Natural killer cell (primary cell): Measurements from ENCODE around the gene TGFBR3. TPM values are rescaled to one million over a fixed set of nuclear protein-coding genes. Genes with fewer than 3 reads are reported as not detected.

Experiments
- ATAC-seq, 3 donors: fragments of 150-1000 bp in 2 of 3; fragments of 200-7000 bp in 1 of 3; cut with Tn5 transposase; 1 replicate in 1 of 3; 2 replicates in 2 of 3; pipeline ENCODE4 v1.10.0; 2021; ENCODE audit warnings: mild to moderate bottlenecking in 2 of 3, moderate library complexity in 2 of 3
- DNase-seq, 2 donors: peaks; one replicate each; pipeline versions ENCODE4 v3.0.0 to v3.0.0-alpha.2; 2013 to 2021; ENCODE audit warnings: mixed read lengths in 1 of 2
- H3K27ac ChIP-seq: one replicate; pipeline ENCODE4 v1.5.1; 2013; ENCODE audit warnings: mild to moderate bottlenecking, low read length
- H3K27me3 ChIP-seq: one replicate; pipeline ENCODE4 v1.6.1; 2013; ENCODE audit warnings: low read length; ENCODE audit not compliant: control insufficient read depth, insufficient read depth
- H3K36me3 ChIP-seq: one replicate; pipeline ENCODE4 v1.6.1; 2013; ENCODE audit warnings: low read length; ENCODE audit not compliant: control insufficient read depth, insufficient read depth
- H3K4me1 ChIP-seq: one replicate; pipeline ENCODE4 v1.6.1; 2013; ENCODE audit warnings: low read length; ENCODE audit not compliant: control insufficient read depth, insufficient read depth
- H3K4me3 ChIP-seq: one replicate; pipeline ENCODE4 v1.5.1; 2013; ENCODE audit warnings: low read length
- H3K9me3 ChIP-seq: one replicate; pipeline ENCODE4 v1.6.1; 2013; ENCODE audit warnings: low read length; ENCODE audit not compliant: control insufficient read depth, insufficient read depth
- H3K27ac Mint-ChIP-seq, 2 donors: one replicate each; pipeline ENCODE4 v1.8.0; 2022; ENCODE audit warnings: mild to moderate bottlenecking in 2 of 2, mixed read lengths in 2 of 2, moderate library complexity in 1 of 2
- H3K27me3 Mint-ChIP-seq, 2 donors: one replicate each; pipeline ENCODE4 v1.8.0; 2022; ENCODE audit warnings: low read depth in 2 of 2, mixed read lengths in 2 of 2
- H3K36me3 Mint-ChIP-seq: one replicate; pipeline ENCODE4 v1.8.0; 2022; ENCODE audit warnings: mixed read lengths
- H3K4me1 Mint-ChIP-seq, 2 donors: one replicate each; pipeline ENCODE4 v1.8.0; 2022; ENCODE audit warnings: mixed read lengths in 2 of 2
- H3K4me3 Mint-ChIP-seq: one replicate; pipeline ENCODE4 v1.8.0; 2022; ENCODE audit warnings: mild to moderate bottlenecking, moderate library complexity, mixed read lengths
- H3K9me3 Mint-ChIP-seq, 2 donors: one replicate each; pipeline ENCODE4 v1.8.0; 2022; ENCODE audit warnings: mixed read lengths in 2 of 2
- WGBS: methylation state at CpG from one replicate; pipeline ENCODE4 v1.1.7; 2013; ENCODE audit warnings: missing lambda C conversion rate; ENCODE audit not compliant: insufficient coverage; 5-methylcytosine and 5-hydroxymethylcytosine counted together
- intact Hi-C: fragments of 100-400 bp; cut with micrococcal nuclease; formaldehyde crosslinking; loops from one replicate; pipeline ENCODE4 v1.14.2; 2022
- total RNA-seq, 4 donors: library from RNA; stranded (reverse); fragments of 120-200 nt in 1 of 4; gene quantifications; one replicate each; pipeline versions ENCODE4 v1.2.3 to v1.2.4, GENCODE V29; 2013 to 2022
- TF ChIP-seq, protein P1 (sequence below): fragments of 200-600 bp; IDR thresholded peaks from one replicate; pipeline ENCODE4 v1.8.0; 2022; ENCODE audit warnings: antibody characterized with exemption

The TGFBR3 gene
- total RNA-seq, 3 donors from 2014 or later (not counting 1 experiment from before 2014, with no cell fraction given) = 225 to 274 (median 243) TPM

DNA sequence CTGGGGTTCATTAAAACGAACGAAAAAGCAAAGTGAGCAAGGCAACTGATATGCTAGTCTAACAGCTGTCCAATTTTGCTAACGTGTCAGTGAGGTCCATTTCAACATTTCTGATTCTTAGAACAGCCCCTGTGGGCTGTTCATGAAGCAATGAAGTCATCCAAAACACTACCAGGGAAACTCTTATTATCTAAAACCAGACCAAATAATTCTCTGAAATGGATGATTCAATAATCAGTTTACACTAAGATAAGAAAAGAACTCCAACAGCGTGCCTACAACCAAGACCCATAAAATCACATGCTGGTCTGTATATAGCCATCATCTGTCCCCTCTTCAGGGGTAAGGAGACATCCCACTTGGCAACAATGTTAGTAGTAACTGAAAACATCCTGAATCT lies 122.7 kb downstream of the TGFBR3 start:
- ATAC-seq = no peak
- intact Hi-C loops = no loop called here
- H3K36me3 Mint-ChIP-seq = peaks cover 21% of the 10 kb centered on the region
- H3K4me1 Mint-ChIP-seq = peaks cover 83 to 87% of the 10 kb centered on the region in 2 donors
- H3K27ac Mint-ChIP-seq = peak overlapping the region; percentile 86 to 87
- WGBS = 78% methylated on average over 4 of the region's 4 CpGs
- no peak for DNase-seq
- Histone ChIP-seq H3K4me1 (peaks cover 18% of the 10 kb centered on the region), H3K36me3 (peaks cover 25% of the 10 kb centered on the region), H3K27ac (no peak overlapping the region), H3K9me3 (no peaks in the 10 kb centered on the region), H3K27me3 (no peaks in the 10 kb centered on the region), H3K4me3 (no peak overlapping the region)
- no peaks in the 10 kb centered on the region for H3K27me3 Mint-ChIP-seq
- H3K9me3 Mint-ChIP-seq = no peaks in the 10 kb centered on the region
- TF ChIP-seq, protein P1, sequence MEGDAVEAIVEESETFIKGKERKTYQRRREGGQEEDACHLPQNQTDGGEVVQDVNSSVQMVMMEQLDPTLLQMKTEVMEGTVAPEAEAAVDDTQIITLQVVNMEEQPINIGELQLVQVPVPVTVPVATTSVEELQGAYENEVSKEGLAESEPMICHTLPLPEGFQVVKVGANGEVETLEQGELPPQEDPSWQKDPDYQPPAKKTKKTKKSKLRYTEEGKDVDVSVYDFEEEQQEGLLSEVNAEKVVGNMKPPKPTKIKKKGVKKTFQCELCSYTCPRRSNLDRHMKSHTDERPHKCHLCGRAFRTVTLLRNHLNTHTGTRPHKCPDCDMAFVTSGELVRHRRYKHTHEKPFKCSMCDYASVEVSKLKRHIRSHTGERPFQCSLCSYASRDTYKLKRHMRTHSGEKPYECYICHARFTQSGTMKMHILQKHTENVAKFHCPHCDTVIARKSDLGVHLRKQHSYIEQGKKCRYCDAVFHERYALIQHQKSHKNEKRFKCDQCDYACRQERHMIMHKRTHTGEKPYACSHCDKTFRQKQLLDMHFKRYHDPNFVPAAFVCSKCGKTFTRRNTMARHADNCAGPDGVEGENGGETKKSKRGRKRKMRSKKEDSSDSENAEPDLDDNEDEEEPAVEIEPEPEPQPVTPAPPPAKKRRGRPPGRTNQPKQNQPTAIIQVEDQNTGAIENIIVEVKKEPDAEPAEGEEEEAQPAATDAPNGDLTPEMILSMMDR = no peak
- no peak overlapping the region for H3K4me3 Mint-ChIP-seq

DNA sequence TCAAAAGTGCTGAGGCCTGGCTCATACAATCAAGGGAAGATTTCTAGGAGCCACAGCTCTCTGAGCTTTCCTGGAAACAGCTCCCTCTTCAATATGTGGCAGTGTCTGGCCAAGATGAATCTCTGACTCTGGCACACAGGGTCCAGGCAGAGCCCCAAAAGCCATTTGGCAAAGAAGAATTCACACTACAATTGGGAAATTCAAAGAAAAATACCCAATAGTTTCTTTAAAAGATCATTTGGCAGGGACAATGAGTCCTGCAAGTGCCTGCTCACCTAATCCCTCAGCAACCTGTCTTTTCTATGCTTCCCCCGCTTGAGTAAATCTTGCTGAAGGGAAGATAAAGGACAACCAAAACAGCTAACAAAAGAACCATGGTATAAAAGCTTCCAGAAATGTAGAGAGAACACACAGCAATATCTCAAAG lies 124.6 kb downstream of the TGFBR3 start:
- Histone ChIP-seq H3K27ac (no peak overlapping the region), H3K36me3 (peaks cover 42% of the 10 kb centered on the region), H3K4me3 (no peak overlapping the region), H3K27me3 (no peaks in the 10 kb centered on the region), H3K9me3 (no peaks in the 10 kb centered on the region), H3K4me1 (peaks cover 21% of the 10 kb centered on the region)
- ATAC-seq = no peak
- intact Hi-C loops = no loop called here
- TF ChIP-seq, protein P1 = no peak
- H3K36me3 Mint-ChIP-seq = peaks cover 32% of the 10 kb centered on the region
- no peaks in the 10 kb centered on the region for H3K9me3 Mint-ChIP-seq
- DNase-seq = no peak
- 100% methylated on average over 1 of the region's 1 CpG for WGBS
- peak overlapping the region; percentile 86 to 87 for H3K27ac Mint-ChIP-seq
- H3K27me3 Mint-ChIP-seq = no peaks in the 10 kb centered on the region
- peaks cover 90% of the 10 kb centered on the region in 2 donors for H3K4me1 Mint-ChIP-seq
- peak overlapping the region; percentile 17 for H3K4me3 Mint-ChIP-seq

DNA sequence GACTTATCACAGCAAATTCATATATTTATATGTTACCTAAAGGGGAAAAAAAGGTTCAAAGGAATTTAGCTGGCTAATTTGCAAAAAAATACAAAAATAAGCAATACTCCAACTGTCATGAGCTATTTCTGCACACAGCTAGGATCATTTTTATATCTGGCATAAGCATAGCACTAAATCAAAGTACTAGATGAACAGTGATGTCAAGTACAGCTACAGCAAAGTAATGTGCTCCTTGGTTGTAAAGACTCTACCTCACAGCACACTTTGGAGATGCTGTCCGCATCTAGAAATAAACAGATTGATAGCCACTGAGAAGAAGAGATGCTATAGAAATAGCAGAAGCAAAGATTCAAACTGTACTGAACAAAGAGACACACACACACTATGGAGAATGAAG lies 125.4 kb downstream of the TGFBR3 start:
- no peak overlapping the region for H3K4me3 Mint-ChIP-seq

More for the DNA sequence above, 125.4 kb downstream of the TGFBR3 start:
- ATAC-seq = no peak
- no CpG with 5 or more reads among the region's 1 CpG for WGBS
- Histone ChIP-seq H3K27ac (no peak overlapping the region), H3K4me3 (no peak overlapping the region), H3K9me3 (no peaks in the 10 kb centered on the region), H3K27me3 (no peaks in the 10 kb centered on the region), H3K36me3 (peaks cover 49% of the 10 kb centered on the region), H3K4me1 (peaks cover 17% of the 10 kb centered on the region)
- peak overlapping the region; percentile 86 to 87 for H3K27ac Mint-ChIP-seq
- intact Hi-C loops = no loop called here
- TF ChIP-seq, protein P1 = no peak
- H3K9me3 Mint-ChIP-seq = no peaks in the 10 kb centered on the region
- peaks cover 32% of the 10 kb centered on the region for H3K36me3 Mint-ChIP-seq
- peaks cover 82% of the 10 kb centered on the region in 2 donors for H3K4me1 Mint-ChIP-seq
- DNase-seq = no peak
- no peaks in the 10 kb centered on the region for H3K27me3 Mint-ChIP-seq
